HG03045 (cell line): ENCODE results near the gene IYD.

Source experiments
- ATAC-seq: cut with Tn5 transposase; IDR thresholded peaks from one replicate; pipeline ENCODE4 v1.9.1; 2021; ENCODE audit warnings: mild to moderate bottlenecking, moderate library complexity; ENCODE audit not compliant: unreplicated experiment

Gene IYD, protein sequence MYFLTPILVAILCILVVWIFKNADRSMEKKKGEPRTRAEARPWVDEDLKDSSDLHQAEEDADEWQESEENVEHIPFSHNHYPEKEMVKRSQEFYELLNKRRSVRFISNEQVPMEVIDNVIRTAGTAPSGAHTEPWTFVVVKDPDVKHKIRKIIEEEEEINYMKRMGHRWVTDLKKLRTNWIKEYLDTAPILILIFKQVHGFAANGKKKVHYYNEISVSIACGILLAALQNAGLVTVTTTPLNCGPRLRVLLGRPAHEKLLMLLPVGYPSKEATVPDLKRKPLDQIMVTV

GRCh38 chr6:150368762-150369161 lies at the start of gene IYD:
Gene IYD (plus strand): TSS chr6:150369012. CDS start chr6:150369032, 20 bp downstream.
- ATAC-seq, result no peak

DNA sequence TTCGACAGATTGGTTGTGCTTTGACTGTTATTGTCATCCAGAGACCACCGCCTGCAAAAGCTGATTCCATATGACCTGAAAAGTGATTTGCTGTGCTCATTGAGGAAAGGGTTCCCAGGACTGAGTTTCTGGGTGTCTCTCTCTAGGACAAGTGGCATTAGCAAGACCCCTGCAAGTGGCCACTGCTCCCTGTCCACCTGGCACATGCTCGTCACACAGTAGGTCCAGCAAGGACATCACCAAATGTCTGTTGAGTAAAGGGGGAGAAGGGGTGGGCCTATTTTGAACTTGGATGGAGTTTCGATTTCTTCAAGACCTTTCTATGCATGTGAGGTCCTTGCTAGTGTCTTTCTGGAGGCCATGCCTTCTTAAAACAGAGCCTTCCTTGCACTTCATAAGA lies 48.9 kb upstream of the IYD start:
- ATAC-seq, result no peak

- no peak for ATAC-seq
Observed at GRCh38 chr6:150320442-150320841, 48.4 kb upstream of the IYD start.

DNA sequence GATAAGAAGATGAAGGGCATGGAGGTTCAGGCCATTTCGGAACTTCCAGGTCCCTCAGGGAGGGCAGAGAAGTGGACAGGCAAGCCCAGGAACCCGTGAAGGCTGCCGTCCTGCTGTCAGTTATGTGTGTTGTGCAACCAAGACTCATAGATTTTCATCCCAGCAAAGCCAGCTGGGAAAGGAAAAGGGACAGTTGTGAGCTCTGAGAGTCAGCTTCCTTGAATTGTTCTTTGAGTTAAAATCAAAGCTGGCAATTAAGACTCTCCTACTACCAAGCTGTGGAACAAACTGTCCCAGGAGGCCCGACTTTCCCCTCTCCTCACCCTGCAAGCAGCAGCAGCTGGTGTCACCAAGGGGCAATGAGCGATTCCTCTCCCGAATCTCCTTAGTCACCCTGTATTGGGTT lies 46.3 kb upstream of the IYD start:
- ATAC-seq, result no peak

GRCh38 chr6:150323205-150323604 lies 45.6 kb upstream of the IYD start:
- ATAC-seq, result no peak

DNA sequence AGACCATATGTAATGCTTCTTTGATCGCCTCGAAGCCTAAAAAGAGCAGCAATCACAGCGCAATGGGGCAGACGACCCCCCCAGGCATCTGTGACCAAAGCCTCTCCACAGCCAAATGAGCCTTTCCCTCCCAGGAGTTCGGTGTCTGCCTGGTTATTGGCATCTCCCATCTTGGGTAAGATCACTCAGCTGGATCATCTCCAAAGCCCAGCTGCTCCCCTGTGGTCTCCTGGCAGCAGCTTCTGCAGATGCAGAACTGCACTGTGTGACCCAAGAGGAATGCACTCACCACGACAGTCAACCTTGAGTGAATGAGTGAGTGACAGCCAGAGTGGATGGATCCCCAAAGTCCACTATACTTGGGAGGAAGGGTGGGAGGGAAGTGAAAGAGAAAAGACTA lies 44.8 kb upstream of the IYD start:
- ATAC-seq, result no peak

- ATAC-seq, result no peak
Observed at GRCh38 chr6:150325066-150325772, 43.6 kb upstream of the IYD start.

GRCh38 chr6:150327117-150327774 lies 41.6 kb upstream of the IYD start:
- no peak for ATAC-seq

DNA sequence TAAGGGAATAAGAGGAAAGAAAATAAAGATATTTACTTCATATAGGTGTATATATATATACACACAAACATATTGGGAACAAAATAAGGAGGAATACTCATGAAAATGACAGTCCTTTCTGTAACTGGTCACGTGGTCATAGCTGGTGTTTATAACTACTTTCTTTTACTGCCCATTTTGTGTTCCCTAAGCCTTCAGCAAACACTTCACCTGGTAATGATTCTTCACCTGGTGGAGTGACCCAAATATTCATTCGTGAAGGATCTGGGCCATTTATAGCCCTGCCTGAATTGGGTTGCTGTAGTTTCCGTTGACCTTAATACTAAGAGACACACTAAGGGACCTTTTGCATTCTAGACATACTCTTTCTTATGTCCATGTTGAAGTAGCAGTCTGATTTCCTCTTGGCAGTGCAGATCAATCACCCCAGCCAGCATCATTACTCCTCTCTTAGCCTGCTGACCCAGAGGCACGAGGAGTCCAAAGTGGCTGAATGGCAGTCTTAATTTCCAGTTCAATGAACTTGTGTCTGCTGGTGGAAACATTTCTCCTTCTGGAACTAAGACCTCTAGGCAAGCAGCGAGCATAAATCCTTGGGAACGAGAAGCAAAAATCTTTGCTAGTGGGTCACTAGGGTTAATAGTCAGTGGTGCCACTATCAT lies 39.9 kb upstream of the IYD start:
- ATAC-seq, result no peak

GRCh38 chr6:150331344-150331743 lies 37.5 kb upstream of the IYD start:
- no peak for ATAC-seq

DNA sequence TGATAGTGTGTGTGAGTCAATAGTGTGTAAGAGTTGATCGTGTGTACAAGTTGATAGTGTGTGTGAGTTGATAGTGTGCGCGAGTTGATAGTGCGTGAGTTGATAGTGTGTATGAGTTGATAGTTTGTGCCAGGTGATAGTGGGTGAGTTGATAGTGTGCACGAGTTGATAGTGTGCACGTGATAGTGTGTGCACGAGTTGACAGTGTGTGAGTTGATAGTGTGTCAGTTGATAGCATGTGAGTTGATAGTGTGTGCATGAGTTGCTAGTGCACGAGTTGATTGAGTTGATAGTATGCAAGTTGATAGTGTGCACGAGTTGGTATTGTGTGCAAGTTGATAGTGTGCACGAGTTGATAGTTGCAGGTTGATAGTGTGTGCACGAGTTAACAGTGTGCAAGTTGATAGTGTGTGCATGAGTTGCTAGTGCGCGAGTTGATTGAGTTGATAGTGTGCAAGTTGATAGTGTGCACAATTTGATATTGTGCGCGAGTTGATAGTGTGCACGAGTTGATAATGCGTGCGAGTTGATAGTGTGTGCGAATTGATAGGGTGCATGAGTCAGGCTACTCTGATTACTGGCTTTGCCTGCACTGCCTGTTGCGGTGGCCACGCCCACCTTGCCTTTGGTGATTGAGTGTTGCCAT lies 35.8 kb upstream of the IYD start:
- ATAC-seq, result no peak

DNA sequence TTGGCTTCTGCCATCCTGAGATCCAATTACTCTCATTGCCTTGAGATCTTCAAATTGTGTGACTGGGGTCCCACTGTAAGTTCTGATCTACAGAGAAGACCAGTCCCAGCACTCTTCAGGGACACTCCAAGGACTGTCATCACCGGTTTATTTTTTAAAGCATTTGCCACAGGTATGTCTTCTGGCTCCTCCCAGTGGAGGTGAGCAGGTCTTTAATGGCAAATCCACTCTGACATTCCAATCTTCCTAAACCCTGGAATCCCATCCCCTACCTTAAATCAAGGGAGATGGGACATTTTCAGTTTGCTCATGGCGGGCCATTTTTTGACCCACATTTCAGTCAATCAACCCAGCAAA lies 35.2 kb upstream of the IYD start:
- ATAC-seq, result no peak

GRCh38 chr6:150334790-150335783 lies 33.7 kb upstream of the IYD start:
- ATAC-seq, result no peak

DNA sequence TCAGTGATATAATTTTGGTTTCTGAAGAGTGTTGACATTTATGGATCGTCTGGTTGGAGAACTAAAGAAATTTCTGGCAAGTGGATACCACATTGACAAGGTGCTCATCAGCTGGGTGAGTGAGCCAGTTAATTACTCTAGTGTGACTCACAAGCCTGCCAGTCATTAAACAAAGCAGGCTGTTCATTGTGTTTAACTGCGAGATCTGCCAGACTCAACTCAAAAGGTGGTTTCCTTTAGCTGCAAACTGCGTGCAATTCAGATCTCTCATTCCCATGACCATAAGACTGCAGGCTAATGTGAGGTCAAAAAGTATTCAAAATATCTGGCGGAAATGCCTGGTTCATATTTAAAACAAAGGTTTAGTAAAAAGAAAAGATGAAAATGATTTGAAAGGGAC lies 32.5 kb upstream of the IYD start:
- ATAC-seq, result no peak

DNA sequence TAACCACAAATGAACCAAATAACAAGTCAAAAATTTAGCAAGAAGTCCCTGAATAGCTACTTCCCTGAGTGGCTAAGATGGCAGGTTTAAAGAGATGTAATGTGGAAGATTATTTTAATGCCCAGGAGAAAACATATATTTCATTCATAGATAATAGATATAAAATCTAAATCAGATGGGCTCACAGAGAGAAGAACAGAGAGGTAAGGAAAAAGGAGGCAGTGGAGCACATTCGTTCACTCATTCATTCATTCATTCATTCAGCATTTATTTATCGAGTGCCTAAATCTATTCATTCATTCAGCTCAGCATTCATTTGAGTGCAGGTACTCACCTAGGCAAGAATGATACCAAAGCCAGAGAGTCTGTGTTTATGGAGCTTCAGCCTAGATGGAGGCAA lies 32.1 kb upstream of the IYD start:
- ATAC-seq, result no peak

DNA sequence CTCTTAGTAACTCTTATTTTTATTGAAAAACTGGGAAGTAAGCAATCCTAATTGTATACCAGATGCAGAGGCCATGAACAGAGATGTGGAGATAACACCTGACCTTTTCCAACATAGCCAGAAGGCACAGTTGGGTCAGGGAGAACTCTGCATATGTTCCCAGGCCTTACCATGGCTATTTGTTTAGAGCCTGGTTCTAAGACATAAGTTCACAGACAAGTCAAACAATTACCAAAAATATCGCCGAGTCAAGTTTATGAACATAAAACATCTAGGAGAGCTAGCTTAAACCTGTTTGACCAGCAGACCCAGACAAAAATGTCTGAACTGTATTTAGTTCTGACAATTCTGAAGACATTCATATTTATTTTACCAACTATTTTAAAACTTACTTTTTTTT lies 26.7 kb upstream of the IYD start:
- no peak for ATAC-seq

GRCh38 chr6:150343434-150343833 lies 25.4 kb upstream of the IYD start:
- ATAC-seq, result no peak

DNA sequence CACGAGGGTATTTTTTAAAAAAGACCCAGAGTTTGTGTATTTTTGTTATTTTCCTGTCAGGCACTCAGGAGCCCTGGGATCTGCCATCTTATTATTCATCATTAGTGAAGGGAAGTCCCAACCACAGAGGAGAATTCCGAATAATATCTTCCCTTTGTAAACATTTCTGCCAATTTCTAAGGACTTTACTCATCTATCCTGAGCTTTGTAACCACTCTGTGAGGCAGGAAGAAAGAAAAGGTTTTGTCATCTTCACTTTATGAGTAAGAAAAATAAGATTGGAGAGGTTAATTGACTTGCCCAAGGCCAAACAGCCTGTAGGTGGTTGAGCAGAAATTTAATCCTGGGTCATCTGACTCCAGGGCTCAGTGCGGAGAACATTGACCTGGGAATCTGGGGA lies 23.0 kb upstream of the IYD start:
- ATAC-seq, result no peak

GRCh38 chr6:150346346-150346745 lies 22.5 kb upstream of the IYD start:
- no peak for ATAC-seq

- ATAC-seq, result no peak
Observed at GRCh38 chr6:150347845-150348244, 21.0 kb upstream of the IYD start.
